ENCODE results near the gene ERAP2.
"Not testable (repeated sequence)": the region's sequence is repeated elsewhere in the genome, so short reads cannot be mapped to it uniquely, and the experiment has no call there.

Gene ERAP2

GRCh38 chr5:96838201-96839070 lies 37.9 kb upstream of the ERAP2 start:
- TF ChIP-seq, protein P1, sequence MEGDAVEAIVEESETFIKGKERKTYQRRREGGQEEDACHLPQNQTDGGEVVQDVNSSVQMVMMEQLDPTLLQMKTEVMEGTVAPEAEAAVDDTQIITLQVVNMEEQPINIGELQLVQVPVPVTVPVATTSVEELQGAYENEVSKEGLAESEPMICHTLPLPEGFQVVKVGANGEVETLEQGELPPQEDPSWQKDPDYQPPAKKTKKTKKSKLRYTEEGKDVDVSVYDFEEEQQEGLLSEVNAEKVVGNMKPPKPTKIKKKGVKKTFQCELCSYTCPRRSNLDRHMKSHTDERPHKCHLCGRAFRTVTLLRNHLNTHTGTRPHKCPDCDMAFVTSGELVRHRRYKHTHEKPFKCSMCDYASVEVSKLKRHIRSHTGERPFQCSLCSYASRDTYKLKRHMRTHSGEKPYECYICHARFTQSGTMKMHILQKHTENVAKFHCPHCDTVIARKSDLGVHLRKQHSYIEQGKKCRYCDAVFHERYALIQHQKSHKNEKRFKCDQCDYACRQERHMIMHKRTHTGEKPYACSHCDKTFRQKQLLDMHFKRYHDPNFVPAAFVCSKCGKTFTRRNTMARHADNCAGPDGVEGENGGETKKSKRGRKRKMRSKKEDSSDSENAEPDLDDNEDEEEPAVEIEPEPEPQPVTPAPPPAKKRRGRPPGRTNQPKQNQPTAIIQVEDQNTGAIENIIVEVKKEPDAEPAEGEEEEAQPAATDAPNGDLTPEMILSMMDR (IDR thresholded peaks at IDR 0.05; ENCODE audit: borderline replicate concordance, control extremely low read depth, extremely low read depth, insufficient read depth, missing control alignments): no peak
- in situ Hi-C loops (cut with MboI; ENCODE audit: low sequenced_read_pairs, unreplicated experiment): no loop called here
- DNase-seq (ENCODE audit: low spot score): no peak

- in situ Hi-C loops (cut with MboI; ENCODE audit: low sequenced_read_pairs, unreplicated experiment): no loop called here
- no peak for DNase-seq (ENCODE audit: low spot score)
- TF ChIP-seq, protein P1 (IDR thresholded peaks at IDR 0.05; ENCODE audit: borderline replicate concordance, control extremely low read depth, extremely low read depth, insufficient read depth, missing control alignments): no peak
These were observed 37.2 kb upstream of the ERAP2 start for GRCh38 chr5:96839071-96839592.

GRCh38 chr5:96841931-96842330 lies 34.4 kb upstream of the ERAP2 start:
- DNase-seq (ENCODE audit: low spot score); in situ Hi-C loops (cut with MboI; ENCODE audit: low sequenced_read_pairs, unreplicated experiment): not testable (repeated sequence)

GRCh38 chr5:96843140-96843539 lies 33.2 kb upstream of the ERAP2 start:
- in situ Hi-C loops (cut with MboI; ENCODE audit: low sequenced_read_pairs, unreplicated experiment): no loop called here
- TF ChIP-seq, protein P1 (IDR thresholded peaks at IDR 0.05; ENCODE audit: borderline replicate concordance, control extremely low read depth, extremely low read depth, insufficient read depth, missing control alignments): no peak
- DNase-seq (ENCODE audit: low spot score): no peak

DNA sequence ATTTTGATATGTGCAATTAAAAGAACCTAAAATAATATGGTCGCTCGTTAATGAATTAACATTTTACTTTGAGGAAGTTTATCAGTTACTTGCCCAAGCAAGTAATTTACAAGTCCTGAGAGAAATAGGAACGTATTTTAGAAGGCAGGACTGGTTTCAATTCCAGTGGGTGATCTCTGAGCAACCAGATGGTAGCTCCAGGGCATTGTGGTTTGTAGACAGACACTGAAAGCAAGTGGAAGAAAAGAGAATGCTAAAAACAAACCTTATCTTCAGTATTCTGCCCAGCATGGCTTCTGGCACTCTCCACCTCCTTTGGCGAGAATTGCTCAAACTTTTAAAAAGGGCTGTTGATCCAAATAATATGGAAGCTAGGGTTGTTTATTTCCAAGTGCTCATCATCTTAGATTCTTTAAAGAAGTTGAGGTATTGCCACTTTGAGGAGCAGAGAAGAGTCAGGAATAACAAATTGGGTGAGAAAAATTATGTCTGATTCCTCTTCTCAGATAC lies 31.8 kb upstream of the ERAP2 start:
- no peak for DNase-seq (ENCODE audit: low spot score)

GRCh38 chr5:96851312-96852062 lies 24.8 kb upstream of the ERAP2 start:
- in situ Hi-C loops (cut with MboI; ENCODE audit: low sequenced_read_pairs, unreplicated experiment): no loop called here
- TF ChIP-seq, protein P1 (IDR thresholded peaks at IDR 0.05; ENCODE audit: borderline replicate concordance, control extremely low read depth, extremely low read depth, insufficient read depth, missing control alignments): no peak
- DNase-seq (ENCODE audit: low spot score): no peak

More for the DNA sequence above, 31.8 kb upstream of the ERAP2 start:
- TF ChIP-seq, protein P1 (IDR thresholded peaks at IDR 0.05; ENCODE audit: borderline replicate concordance, control extremely low read depth, extremely low read depth, insufficient read depth, missing control alignments): no peak
- in situ Hi-C loops (cut with MboI; ENCODE audit: low sequenced_read_pairs, unreplicated experiment): no loop called here

All from GM13976 (cell line).